HG02798 (cell line): ENCODE measurements around the gene MMP14.
"Not testable (repeated sequence)": the region's sequence is repeated elsewhere in the genome, so short reads cannot be mapped to it uniquely, and the experiment has no call there.

ENCODE experiments used
- ATAC-seq: cut with Tn5 transposase; IDR thresholded peaks from one replicate; pipeline ENCODE4 v1.9.1; 2021; ENCODE audit warnings: mild to moderate bottlenecking; ENCODE audit not compliant: unreplicated experiment, poor library complexity

The MMP14 gene

DNA sequence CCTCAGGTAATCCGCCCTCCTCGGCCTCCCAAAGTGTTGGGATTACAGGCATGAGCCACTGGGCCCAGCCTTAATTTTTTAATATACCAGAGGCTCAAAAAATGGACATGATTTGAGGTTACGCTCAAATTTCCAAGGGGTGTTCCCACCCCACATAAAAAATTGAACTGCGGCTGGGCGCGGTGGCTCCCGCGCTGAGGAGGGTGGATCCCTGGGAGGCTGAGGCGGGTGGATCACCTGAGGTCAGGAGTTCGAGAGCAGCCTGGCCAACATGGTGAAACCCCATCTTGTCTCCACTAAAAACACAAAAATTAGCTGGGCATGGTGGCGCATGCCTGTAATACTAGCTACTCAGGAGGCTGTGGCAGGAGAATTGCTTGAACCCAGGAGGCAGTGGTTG lies 17.9 kb downstream of the MMP14 start:
- ATAC-seq: not testable (repeated sequence)

- ATAC-seq: no peak
Observed at GRCh38 chr14:22854963-22855724, 18.8 kb downstream of the MMP14 start.

GRCh38 chr14:22856428-22856827 lies 20.0 kb downstream of the MMP14 start:
- no peak for ATAC-seq

- ATAC-seq: not testable (repeated sequence)
Observed at GRCh38 chr14:22860377-22860776, 24.0 kb downstream of the MMP14 start.

GRCh38 chr14:22861651-22862050 lies 25.3 kb downstream of the MMP14 start:
- no peak for ATAC-seq

- ATAC-seq: no peak
Observed at GRCh38 chr14:22864979-22865378, 28.6 kb downstream of the MMP14 start.

GRCh38 chr14:22865424-22866405 lies 29.3 kb downstream of the MMP14 start:
- no peak for ATAC-seq

DNA sequence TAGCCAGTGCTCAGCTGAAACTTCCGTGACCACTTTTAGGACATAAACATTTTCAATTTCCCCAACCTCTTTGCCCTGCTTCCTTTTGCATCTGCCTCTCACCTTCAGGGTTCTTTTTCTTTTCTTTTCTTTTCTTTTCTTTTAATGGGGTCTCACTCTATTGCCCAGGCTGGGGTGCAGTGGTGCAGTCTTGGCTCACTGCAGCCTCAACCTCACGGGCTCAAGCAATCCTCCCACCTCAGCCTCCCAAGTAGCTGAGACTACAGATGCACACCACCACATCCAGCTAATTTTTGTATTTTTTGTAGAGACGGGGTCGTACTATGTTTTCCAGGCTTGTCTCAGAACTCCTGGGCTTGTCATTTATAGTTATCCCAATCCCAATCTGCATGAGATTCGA lies 30.5 kb downstream of the MMP14 start:
- ATAC-seq: no peak

- ATAC-seq: peak; percentile 34
Observed at GRCh38 chr14:22870811-22871223, 34.4 kb downstream of the MMP14 start.

GRCh38 chr14:22871224-22872032 lies 35.0 kb downstream of the MMP14 start, which contains the start of gene LRP10:
LRP10 (plus strand) TSS chr14:22871740; CDS start chr14:22872304, 564 bp downstream.
- ATAC-seq: peak; percentile 86

DNA sequence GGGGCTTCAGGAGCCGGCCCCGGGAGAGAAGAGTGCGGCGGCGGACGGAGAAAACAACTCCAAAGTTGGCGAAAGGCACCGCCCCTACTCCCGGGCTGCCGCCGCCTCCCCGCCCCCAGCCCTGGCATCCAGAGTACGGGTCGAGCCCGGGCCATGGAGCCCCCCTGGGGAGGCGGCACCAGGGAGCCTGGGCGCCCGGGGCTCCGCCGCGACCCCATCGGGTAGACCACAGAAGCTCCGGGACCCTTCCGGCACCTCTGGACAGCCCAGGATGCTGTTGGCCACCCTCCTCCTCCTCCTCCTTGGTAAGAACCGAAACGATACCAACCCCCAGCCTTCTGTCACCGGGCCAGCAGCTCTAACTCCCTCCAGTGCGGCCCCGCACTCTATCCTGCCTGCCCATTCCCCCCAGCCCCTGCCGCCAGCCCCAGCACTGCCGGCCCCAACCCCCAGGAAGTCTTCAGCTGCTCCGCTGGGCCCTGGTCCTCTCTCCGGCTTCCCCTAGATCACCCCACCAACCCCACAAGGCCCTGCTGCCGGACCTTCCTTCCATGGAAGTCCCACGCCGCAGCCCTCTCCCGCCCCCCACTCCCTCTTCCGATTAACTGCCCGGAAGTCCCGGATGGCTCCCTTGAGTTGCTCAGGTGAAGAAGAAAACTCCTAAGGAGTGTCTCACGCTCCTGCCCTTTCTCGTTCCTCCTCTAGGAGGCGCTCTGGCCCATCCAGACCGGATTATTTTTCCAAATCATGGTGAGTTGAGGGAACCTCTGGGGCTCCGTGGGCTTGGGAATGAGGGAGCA lies 35.8 kb downstream of the MMP14 start:
- peak; percentile 24 for ATAC-seq

- no peak for ATAC-seq
Observed at GRCh38 chr14:22872833-22873520, 36.6 kb downstream of the MMP14 start.

DNA sequence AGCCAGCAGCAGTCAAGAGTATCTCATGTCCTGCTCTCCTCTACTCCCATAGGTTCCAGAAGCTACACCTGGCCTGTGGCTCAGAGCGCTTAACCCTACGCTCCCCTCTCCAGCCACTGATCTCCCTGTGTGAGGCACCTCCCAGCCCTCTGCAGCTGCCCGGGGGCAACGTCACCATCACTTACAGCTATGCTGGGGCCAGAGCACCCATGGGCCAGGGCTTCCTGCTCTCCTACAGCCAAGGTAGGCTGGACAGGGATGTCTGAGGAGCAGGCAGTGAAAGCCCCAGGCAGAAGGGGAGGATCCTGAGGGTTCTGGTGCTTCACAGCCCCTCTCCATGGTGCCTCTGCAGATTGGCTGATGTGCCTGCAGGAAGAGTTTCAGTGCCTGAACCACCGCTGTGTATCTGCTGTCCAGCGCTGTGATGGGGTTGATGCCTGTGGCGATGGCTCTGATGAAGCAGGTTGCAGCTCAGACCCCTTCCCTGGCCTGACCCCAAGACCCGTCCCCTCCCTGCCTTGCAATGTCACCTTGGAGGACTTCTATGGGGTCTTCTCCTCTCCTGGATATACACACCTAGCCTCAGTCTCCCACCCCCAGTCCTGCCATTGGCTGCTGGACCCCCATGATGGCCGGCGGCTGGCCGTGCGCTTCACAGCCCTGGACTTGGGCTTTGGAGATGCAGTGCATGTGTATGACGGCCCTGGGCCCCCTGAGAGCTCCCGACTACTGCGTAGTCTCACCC lies 38.8 kb downstream of the MMP14 start:
- ATAC-seq: no peak

DNA sequence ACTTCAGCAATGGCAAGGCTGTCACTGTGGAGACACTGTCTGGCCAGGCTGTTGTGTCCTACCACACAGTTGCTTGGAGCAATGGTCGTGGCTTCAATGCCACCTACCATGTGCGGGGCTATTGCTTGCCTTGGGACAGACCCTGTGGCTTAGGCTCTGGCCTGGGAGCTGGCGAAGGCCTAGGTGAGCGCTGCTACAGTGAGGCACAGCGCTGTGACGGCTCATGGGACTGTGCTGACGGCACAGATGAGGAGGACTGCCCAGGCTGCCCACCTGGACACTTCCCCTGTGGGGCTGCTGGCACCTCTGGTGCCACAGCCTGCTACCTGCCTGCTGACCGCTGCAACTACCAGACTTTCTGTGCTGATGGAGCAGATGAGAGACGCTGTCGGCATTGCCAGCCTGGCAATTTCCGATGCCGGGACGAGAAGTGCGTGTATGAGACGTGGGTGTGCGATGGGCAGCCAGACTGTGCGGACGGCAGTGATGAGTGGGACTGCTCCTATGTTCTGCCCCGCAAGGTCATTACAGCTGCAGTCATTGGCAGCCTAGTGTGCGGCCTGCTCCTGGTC lies 39.4 kb downstream of the MMP14 start:
- no peak for ATAC-seq

DNA sequence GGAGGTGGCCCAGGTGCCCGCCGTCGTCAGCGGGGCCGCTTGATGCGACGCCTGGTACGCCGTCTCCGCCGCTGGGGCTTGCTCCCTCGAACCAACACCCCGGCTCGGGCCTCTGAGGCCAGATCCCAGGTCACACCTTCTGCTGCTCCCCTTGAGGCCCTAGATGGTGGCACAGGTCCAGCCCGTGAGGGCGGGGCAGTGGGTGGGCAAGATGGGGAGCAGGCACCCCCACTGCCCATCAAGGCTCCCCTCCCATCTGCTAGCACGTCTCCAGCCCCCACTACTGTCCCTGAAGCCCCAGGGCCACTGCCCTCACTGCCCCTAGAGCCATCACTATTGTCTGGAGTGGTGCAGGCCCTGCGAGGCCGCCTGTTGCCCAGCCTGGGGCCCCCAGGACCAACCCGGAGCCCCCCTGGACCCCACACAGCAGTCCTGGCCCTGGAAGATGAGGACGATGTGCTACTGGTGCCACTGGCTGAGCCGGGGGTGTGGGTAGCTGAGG lies 40.7 kb downstream of the MMP14 start:
- no peak for ATAC-seq

DNA sequence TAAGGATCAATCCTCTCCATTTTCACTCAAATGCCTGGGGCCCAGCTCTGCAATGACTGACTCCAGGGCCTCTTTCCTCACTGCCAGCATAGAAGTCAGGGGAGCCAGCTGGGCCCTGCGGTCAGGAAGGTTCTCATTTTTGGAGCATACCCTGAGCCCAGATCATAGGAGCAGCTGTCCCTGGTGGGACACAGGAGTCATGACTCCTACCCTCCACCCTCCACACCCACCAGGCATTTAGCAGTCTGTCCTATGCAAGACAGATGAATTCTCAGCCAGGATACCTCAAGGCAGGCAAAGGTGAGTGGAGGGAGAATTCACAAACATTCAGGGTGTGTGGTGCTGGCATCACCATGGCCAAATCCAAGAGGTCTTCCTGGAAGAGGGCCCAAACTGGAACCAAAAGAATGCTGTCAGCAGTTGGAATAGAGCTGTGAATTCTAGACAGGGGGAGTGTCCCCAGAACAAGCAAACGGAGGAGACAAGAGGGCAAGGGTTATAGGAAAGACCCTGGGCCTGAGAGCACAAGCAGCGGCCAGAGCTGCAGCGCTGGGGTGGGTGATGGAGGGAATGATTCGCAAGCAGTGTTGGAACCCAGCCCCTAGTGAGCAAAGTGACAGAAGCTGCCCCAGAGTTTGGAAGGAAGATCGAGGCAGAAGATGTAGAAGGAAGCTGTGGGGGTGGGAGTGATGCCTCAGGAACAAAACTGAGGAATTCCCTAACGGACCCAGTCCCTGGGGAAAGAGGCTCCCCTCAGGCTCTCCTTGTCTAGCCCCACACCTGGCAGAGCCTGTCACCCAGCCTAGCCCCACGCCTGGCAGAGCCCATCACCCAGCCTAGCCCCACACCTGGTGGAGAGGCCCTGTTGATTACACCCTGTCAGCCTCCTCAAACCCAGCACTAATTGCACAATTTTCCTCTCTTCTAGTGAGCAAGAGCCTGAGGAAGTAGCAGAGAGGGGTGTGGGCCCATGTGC lies 42.2 kb downstream of the MMP14 start:
- no peak for ATAC-seq

DNA sequence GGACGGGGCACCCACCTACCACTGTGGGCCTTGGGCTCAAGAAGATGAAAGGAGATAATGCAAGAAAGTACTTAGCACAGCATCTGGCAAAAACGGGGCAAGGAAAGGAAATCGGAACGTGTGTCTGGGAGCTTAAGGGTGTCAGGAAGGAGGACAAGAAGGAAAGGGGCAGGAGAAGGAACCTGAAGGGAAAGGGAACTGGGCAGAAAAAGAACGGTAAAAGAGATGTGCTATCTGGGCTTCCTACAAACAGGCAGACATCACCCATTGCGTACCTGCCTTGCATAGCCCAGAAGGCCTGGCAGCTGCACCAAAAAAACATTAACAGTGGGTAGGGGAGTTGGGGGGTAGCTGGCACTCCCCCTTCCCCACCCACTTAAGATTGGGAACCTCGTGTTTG lies 45.7 kb downstream of the MMP14 start:
- ATAC-seq: no peak
